Measurements from ENCODE around the gene LSS. TPM values are rescaled to one million over a fixed set of nuclear protein-coding genes. Genes with fewer than 3 reads are reported as not detected.

The LSS gene
- polyA plus RNA-seq, 1 donor from 2014 or later, result 101 TPM

DNA sequence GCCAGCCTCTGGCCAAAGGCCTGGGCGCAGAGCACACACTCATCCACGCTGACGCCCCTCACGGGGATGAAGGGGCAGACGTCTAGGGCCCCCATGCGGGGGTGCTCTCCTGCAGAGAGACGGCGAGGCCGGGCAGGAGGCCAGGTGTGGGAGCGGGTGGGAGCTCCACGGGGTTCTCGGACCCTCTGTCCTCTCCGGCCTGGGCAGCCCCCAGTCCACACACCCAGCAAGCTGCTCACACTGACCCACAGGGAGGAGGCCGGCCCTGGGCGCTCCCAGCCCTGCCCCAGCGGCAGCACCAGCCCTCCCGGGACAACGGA, 75.7 kb downstream of the LSS start:
- Histone ChIP-seq H3K4me3 (ENCODE audit: low read length) (no peak overlapping the region), H3K9me3 (ENCODE audit: low read length) (no peaks in the 10 kb centered on the region), H4K20me1 (ENCODE audit: insufficient read depth) (no peaks in the 10 kb centered on the region), H3K9me2 (ENCODE audit: insufficient read depth, low read length) (no peaks in the 10 kb centered on the region), H3K27ac (ENCODE audit: low read length) (no peak overlapping the region), H3K4me2 (ENCODE audit: low read length) (no peak overlapping the region), H3K79me2 (replicated peaks; ENCODE audit: insufficient read depth, low read length) (no peaks in the 10 kb centered on the region), H3K36me3 (ENCODE audit: insufficient read depth, low read length) (no peaks in the 10 kb centered on the region), H2AFZ (ENCODE audit: low read depth, low read length) (no peak overlapping the region), H3K9ac (ENCODE audit: low read length) (no peak overlapping the region), H3K27me3 (ENCODE audit: insufficient read depth, low read depth, low read length) (no peaks in the 10 kb centered on the region), H3F3A (ENCODE audit: insufficient read depth, low read length, poor library complexity, severe bottlenecking) (no peaks in the 10 kb centered on the region)
- TF ChIP-seq EZH2 (IDR thresholded peaks at IDR 0.05; ENCODE audit: borderline replicate concordance, insufficient read depth, low read length, poor library complexity, severe bottlenecking), result no peak
- TF ChIP-seq, protein P1, sequence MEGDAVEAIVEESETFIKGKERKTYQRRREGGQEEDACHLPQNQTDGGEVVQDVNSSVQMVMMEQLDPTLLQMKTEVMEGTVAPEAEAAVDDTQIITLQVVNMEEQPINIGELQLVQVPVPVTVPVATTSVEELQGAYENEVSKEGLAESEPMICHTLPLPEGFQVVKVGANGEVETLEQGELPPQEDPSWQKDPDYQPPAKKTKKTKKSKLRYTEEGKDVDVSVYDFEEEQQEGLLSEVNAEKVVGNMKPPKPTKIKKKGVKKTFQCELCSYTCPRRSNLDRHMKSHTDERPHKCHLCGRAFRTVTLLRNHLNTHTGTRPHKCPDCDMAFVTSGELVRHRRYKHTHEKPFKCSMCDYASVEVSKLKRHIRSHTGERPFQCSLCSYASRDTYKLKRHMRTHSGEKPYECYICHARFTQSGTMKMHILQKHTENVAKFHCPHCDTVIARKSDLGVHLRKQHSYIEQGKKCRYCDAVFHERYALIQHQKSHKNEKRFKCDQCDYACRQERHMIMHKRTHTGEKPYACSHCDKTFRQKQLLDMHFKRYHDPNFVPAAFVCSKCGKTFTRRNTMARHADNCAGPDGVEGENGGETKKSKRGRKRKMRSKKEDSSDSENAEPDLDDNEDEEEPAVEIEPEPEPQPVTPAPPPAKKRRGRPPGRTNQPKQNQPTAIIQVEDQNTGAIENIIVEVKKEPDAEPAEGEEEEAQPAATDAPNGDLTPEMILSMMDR (IDR thresholded peaks at IDR 0.05; ENCODE audit: poor library complexity, severe bottlenecking), result no peak
- TF ChIP-seq RAD21 (conservative IDR thresholded peaks at IDR 0.05), result no peak
- TF ChIP-seq POLR2AphosphoS5 (IDR thresholded peaks at IDR 0.05), result no peak
- TF ChIP-seq SMC3 (conservative IDR thresholded peaks at IDR 0.05; ENCODE audit: poor library complexity), result no peak
- TF ChIP-seq TAF1 (IDR thresholded peaks at IDR 0.05; ENCODE audit: low read depth), result no peak
- no peak for TF ChIP-seq MXI1 (conservative IDR thresholded peaks at IDR 0.05; ENCODE audit: poor library complexity, severe bottlenecking)

DNA sequence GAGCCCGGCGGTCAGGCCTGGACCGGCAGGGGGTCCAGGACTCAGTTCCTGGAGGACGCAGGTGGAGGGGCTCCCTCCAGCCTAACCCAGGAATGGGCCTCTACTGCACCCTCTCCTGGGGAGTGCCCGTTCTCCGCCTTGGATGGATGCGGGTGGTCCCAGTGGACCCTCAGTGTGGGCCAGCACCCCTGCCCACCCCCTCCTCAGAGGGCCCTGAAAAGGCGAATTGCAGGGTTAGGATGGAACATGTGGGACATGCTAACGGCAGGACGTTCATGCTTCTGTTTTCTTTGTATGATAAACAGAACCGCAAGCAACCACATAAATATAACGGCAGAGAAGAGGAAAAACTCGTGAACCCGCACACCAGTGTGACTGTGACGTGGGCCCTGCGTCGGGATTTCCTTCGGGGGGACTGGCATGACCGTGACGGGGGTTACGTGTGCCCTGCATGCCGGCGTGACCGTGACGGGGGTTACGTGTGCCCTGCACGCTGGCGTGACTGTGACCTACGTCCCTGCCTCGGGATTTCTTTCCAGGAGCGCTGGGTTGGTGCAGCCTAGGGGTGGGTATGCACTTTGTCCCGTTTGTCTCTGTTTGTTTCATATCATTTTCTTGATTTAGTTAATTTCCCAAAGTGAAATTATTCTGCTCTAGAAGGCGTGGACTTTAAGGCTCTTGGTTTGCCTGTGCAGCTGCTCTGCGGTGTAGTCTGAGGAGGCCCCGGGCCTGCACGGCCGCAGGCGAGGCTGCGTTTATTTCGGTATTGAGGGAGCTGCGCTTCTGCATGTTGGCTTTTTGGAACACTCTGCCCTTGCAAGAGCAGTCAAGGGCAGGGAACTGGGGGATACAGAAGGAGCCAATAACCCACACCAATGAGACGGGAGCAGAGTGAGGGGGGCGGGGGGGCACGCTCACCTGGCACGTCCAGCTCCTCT, 76.3 kb downstream of the LSS start:
- no peaks in the 10 kb centered on the region for H3K9me3 ChIP-seq (ENCODE audit: low read length)
- no peak overlapping the region for H3K4me2 ChIP-seq (ENCODE audit: low read length)
- TF ChIP-seq MXI1 (conservative IDR thresholded peaks at IDR 0.05; ENCODE audit: poor library complexity, severe bottlenecking) (no peak), EZH2 (IDR thresholded peaks at IDR 0.05; ENCODE audit: borderline replicate concordance, insufficient read depth, low read length, poor library complexity, severe bottlenecking) (no peak), RAD21 (conservative IDR thresholded peaks at IDR 0.05) (no peak), TAF1 (IDR thresholded peaks at IDR 0.05; ENCODE audit: low read depth) (no peak), POLR2AphosphoS5 (IDR thresholded peaks at IDR 0.05) (no peak), EP300 (conservative IDR thresholded peaks at IDR 0.05; ENCODE audit: poor library complexity, severe bottlenecking) (no peak), SMC3 (conservative IDR thresholded peaks at IDR 0.05; ENCODE audit: poor library complexity) (no peak)
- TF ChIP-seq, protein P1 (IDR thresholded peaks at IDR 0.05; ENCODE audit: poor library complexity, severe bottlenecking), result no peak
- TF ChIP-seq, protein P2, sequence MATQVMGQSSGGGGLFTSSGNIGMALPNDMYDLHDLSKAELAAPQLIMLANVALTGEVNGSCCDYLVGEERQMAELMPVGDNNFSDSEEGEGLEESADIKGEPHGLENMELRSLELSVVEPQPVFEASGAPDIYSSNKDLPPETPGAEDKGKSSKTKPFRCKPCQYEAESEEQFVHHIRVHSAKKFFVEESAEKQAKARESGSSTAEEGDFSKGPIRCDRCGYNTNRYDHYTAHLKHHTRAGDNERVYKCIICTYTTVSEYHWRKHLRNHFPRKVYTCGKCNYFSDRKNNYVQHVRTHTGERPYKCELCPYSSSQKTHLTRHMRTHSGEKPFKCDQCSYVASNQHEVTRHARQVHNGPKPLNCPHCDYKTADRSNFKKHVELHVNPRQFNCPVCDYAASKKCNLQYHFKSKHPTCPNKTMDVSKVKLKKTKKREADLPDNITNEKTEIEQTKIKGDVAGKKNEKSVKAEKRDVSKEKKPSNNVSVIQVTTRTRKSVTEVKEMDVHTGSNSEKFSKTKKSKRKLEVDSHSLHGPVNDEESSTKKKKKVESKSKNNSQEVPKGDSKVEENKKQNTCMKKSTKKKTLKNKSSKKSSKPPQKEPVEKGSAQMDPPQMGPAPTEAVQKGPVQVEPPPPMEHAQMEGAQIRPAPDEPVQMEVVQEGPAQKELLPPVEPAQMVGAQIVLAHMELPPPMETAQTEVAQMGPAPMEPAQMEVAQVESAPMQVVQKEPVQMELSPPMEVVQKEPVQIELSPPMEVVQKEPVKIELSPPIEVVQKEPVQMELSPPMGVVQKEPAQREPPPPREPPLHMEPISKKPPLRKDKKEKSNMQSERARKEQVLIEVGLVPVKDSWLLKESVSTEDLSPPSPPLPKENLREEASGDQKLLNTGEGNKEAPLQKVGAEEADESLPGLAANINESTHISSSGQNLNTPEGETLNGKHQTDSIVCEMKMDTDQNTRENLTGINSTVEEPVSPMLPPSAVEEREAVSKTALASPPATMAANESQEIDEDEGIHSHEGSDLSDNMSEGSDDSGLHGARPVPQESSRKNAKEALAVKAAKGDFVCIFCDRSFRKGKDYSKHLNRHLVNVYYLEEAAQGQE (IDR thresholded peaks at IDR 0.05; ENCODE audit: borderline replicate concordance), result no peak
- H3K9ac ChIP-seq (ENCODE audit: low read length), result no peak overlapping the region
- no peaks in the 10 kb centered on the region for H3K9me2 ChIP-seq (ENCODE audit: insufficient read depth, low read length)
- no peak overlapping the region for H2AFZ ChIP-seq (ENCODE audit: low read depth, low read length)
- no peaks in the 10 kb centered on the region for H3K79me2 ChIP-seq (replicated peaks; ENCODE audit: insufficient read depth, low read length)
- H3K27ac ChIP-seq (ENCODE audit: low read length), result no peak overlapping the region
- no peak overlapping the region for H3K4me3 ChIP-seq (ENCODE audit: low read length)
- no peaks in the 10 kb centered on the region for H3F3A ChIP-seq (ENCODE audit: insufficient read depth, low read length, poor library complexity, severe bottlenecking)
- H4K20me1 ChIP-seq (ENCODE audit: insufficient read depth), result no peaks in the 10 kb centered on the region
- H3K36me3 ChIP-seq (ENCODE audit: insufficient read depth, low read length), result no peaks in the 10 kb centered on the region
- H3K27me3 ChIP-seq (ENCODE audit: insufficient read depth, low read depth, low read length), result no peaks in the 10 kb centered on the region

Measured in neural cell (in vitro differentiated cells).